ENCODE results near the gene NGLY1.

DNA sequence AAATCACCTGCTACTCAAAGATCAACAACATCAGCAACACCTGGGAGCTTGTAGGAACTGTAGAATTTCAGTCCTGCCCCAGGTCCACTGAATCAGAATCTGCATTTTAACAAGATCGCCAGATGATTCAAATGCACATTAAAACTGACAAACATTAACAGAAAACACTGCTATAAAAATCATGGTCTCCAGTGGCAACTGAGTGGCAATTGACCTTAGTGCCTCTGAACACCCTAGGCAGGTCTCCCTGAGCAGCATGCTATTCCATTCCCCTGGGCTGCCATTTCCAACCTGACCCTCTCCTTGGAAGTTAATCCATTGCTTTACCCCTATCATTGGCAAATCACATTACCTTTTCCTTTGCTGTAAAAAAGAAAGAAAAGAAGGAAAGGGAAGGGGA is 95.5 kb downstream of the NGLY1 start:
- TF ChIP-seq, protein P1, sequence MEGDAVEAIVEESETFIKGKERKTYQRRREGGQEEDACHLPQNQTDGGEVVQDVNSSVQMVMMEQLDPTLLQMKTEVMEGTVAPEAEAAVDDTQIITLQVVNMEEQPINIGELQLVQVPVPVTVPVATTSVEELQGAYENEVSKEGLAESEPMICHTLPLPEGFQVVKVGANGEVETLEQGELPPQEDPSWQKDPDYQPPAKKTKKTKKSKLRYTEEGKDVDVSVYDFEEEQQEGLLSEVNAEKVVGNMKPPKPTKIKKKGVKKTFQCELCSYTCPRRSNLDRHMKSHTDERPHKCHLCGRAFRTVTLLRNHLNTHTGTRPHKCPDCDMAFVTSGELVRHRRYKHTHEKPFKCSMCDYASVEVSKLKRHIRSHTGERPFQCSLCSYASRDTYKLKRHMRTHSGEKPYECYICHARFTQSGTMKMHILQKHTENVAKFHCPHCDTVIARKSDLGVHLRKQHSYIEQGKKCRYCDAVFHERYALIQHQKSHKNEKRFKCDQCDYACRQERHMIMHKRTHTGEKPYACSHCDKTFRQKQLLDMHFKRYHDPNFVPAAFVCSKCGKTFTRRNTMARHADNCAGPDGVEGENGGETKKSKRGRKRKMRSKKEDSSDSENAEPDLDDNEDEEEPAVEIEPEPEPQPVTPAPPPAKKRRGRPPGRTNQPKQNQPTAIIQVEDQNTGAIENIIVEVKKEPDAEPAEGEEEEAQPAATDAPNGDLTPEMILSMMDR (IDR thresholded peaks at IDR 0.05; ENCODE audit: low read length) = no peak
- TF ChIP-seq EZH2phosphoT487 (IDR thresholded peaks at IDR 0.05; ENCODE audit: low read length) = no peak

Measured in MM.1S (cell line).